Suprapubic skin (tissue), 4 donors: ENCODE measurements around the gene GPR63. TPM values are rescaled to one million over a fixed set of nuclear protein-coding genes. Genes with fewer than 3 reads are reported as not detected.

ENCODE experiments used
- DNase-seq, 2 donors: peaks; one replicate each; pipeline ENCODE4 v3.0.0-alpha.2; 2019; ENCODE audit warnings: low spot score in 2 of 2
- H3K27ac ChIP-seq: fragments of 200-600 bp; sonication (generic); one replicate; pipeline ENCODE4 v1.5.1; 2019
- H3K27me3 ChIP-seq: fragments of 200-600 bp; sonication (generic); one replicate; pipeline ENCODE4 v1.5.1; 2019
- H3K36me3 ChIP-seq: fragments of 200-600 bp; sonication (generic); one replicate; pipeline ENCODE4 v1.5.1; 2019
- H3K4me1 ChIP-seq: fragments of 200-600 bp; sonication (generic); one replicate; pipeline ENCODE4 v1.5.1; 2019
- H3K4me3 ChIP-seq: fragments of 200-600 bp; sonication (generic); one replicate; pipeline ENCODE4 v1.5.1; 2019; ENCODE audit warnings: mild to moderate bottlenecking
- H3K9me3 ChIP-seq: fragments of 200-600 bp; sonication (generic); one replicate; pipeline ENCODE4 v1.5.1; 2019
- CTCF ChIP-seq, 2 donors: fragments of 200-600 bp in 1 of 2; fragments of 450-650 bp in 1 of 2; sonication (generic) in 1 of 2; IDR thresholded peaks; one replicate each; pipeline ENCODE4 v1.5.1; 2016 to 2019; ENCODE audit warnings: antibody characterized with exemption in 2 of 2, mild to moderate bottlenecking in 1 of 2, moderate library complexity in 1 of 2
- EP300 ChIP-seq: sonication (generic); formaldehyde crosslinking; IDR thresholded peaks from one replicate; pipeline ENCODE4 v1.6.1; 2017; ENCODE audit warnings: antibody characterized with exemption
- POLR2A ChIP-seq, 2 donors: fragments of 450-650 bp; IDR thresholded peaks; one replicate each; pipeline ENCODE4 v1.6.1; 2017; ENCODE audit warnings: antibody characterized with exemption in 2 of 2, mild to moderate bottlenecking in 2 of 2, moderate library complexity in 2 of 2
- POLR2AphosphoS5 ChIP-seq, 3 donors: sonication (generic); formaldehyde crosslinking; IDR thresholded peaks; one replicate each; pipeline ENCODE4 v1.6.1; 2017; ENCODE audit warnings: antibody characterized with exemption in 3 of 3
- WGBS: methylation state at CpG from one replicate; pipeline ENCODE4 v1.1.5; 2018; 5-methylcytosine and 5-hydroxymethylcytosine counted together
- total RNA-seq, 4 donors: library from RNA; depleted of rRNA; stranded (reverse); fragments of >200 nt; gene quantifications; one replicate each; pipeline ENCODE4 v1.1.0, GENCODE V29; 2016

Gene GPR63
- total RNA-seq, 4 donors from 2014 or later: 0.23 to 0.89 (median 0.67) TPM

- 65% methylated on average over 1 of the region's 1 CpG for WGBS
- TF ChIP-seq CTCF (IDR thresholded peaks at IDR 0.05) (no peak), POLR2AphosphoS5 (IDR thresholded peaks at IDR 0.05) (no peak), POLR2A (IDR thresholded peaks at IDR 0.05) (no peak), EP300 (no peak)
- no peak overlapping the region for H3K4me3 ChIP-seq
- no peaks in the 10 kb centered on the region for H3K4me1 ChIP-seq
- DNase-seq: no peak
- H3K27me3 ChIP-seq: peaks cover 3% of the 10 kb centered on the region
- H3K9me3 ChIP-seq: no peaks in the 10 kb centered on the region
- H3K27ac ChIP-seq: no peak overlapping the region
- no peaks in the 10 kb centered on the region for H3K36me3 ChIP-seq
Measured at GRCh38 chr6:96872976-96873375, 35.7 kb upstream of the GPR63 start.

- no peaks in the 10 kb centered on the region for H3K9me3 ChIP-seq
- no peaks in the 10 kb centered on the region for H3K36me3 ChIP-seq
- no peak overlapping the region for H3K4me3 ChIP-seq
- H3K27me3 ChIP-seq: peaks cover 10% of the 10 kb centered on the region
- H3K27ac ChIP-seq: no peak overlapping the region
- WGBS: 87% methylated on average over 3 of the region's 3 CpGs
- H3K4me1 ChIP-seq: no peaks in the 10 kb centered on the region
- TF ChIP-seq CTCF (IDR thresholded peaks at IDR 0.05): no peak
- no peak for TF ChIP-seq POLR2A (IDR thresholded peaks at IDR 0.05)
- TF ChIP-seq EP300: no peak
- no peak for TF ChIP-seq POLR2AphosphoS5 (IDR thresholded peaks at IDR 0.05)
- no peak for DNase-seq
Measured at GRCh38 chr6:96865055-96865405, 27.8 kb upstream of the GPR63 start.

- no peak for DNase-seq
- Histone ChIP-seq H3K27me3 (peaks cover 10% of the 10 kb centered on the region), H3K27ac (no peak overlapping the region), H3K9me3 (no peaks in the 10 kb centered on the region), H3K36me3 (no peaks in the 10 kb centered on the region), H3K4me3 (no peak overlapping the region), H3K4me1 (no peaks in the 10 kb centered on the region)
- TF ChIP-seq POLR2AphosphoS5 (IDR thresholded peaks at IDR 0.05) (no peak), POLR2A (IDR thresholded peaks at IDR 0.05) (no peak), EP300 (no peak), CTCF (IDR thresholded peaks at IDR 0.05) (no peak)
- WGBS: 61% methylated on average over 3 of the region's 3 CpGs
Measured at GRCh38 chr6:96864216-96865054, 27.2 kb upstream of the GPR63 start.

GRCh38 chr6:96862560-96862959 is 25.3 kb upstream of the GPR63 start:
- no peak for TF ChIP-seq EP300
- TF ChIP-seq CTCF (IDR thresholded peaks at IDR 0.05): no peak
- no peak for TF ChIP-seq POLR2A (IDR thresholded peaks at IDR 0.05)
- no peak for TF ChIP-seq POLR2AphosphoS5 (IDR thresholded peaks at IDR 0.05)
- Histone ChIP-seq H3K36me3 (no peaks in the 10 kb centered on the region), H3K9me3 (no peaks in the 10 kb centered on the region), H3K4me3 (no peak overlapping the region), H3K27me3 (peaks cover 2% of the 10 kb centered on the region), H3K4me1 (no peaks in the 10 kb centered on the region), H3K27ac (no peak overlapping the region)
- 42% methylated on average over 1 of the region's 1 CpG for WGBS
- DNase-seq: no peak

- H3K9me3 ChIP-seq: no peaks in the 10 kb centered on the region
- no peaks in the 10 kb centered on the region for H3K36me3 ChIP-seq
- no peak for DNase-seq
- no peak overlapping the region for H3K4me3 ChIP-seq
- TF ChIP-seq POLR2AphosphoS5 (IDR thresholded peaks at IDR 0.05): no peak
- TF ChIP-seq CTCF (IDR thresholded peaks at IDR 0.05): no peak
- TF ChIP-seq EP300: no peak
- TF ChIP-seq POLR2A (IDR thresholded peaks at IDR 0.05): no peak
- H3K27me3 ChIP-seq: no peaks in the 10 kb centered on the region
- no peaks in the 10 kb centered on the region for H3K4me1 ChIP-seq
- H3K27ac ChIP-seq: no peak overlapping the region
Measured at GRCh38 chr6:96861588-96861987, 24.3 kb upstream of the GPR63 start.
